IMR-90 (cell line): Measurements from ENCODE around the gene HYI. TPM values are rescaled to one million over a fixed set of nuclear protein-coding genes. Genes with fewer than 3 reads are reported as not detected.

Experiments
- ATAC-seq: fragments of 200-7000 bp; cut with Tn5 transposase; 2 replicates; pipeline ENCODE4 v1.9.1; 2020; ENCODE audit warnings: low read depth, mild to moderate bottlenecking, moderate library complexity
- BruUV-seq: library from RNA; stranded (reverse); fragments of 400-500 nt; replicated peaks from 2 replicates; lab custom pipeline; 2021; lab: Mats Ljungman, UMichigan
- CTCF ChIA-PET: fragments of 300-600 bp; formaldehyde crosslinking; extraction: SDS; loops from one replicate; lab custom pipeline; 2021; ENCODE audit warnings: antibody characterized with exemption; lab: Yijun Ruan, JAX
- POLR2A ChIA-PET: fragments of 300-600 bp; sonication (Branson Sonifier 250); formaldehyde crosslinking; loops from one replicate; lab custom pipeline; 2022; ENCODE audit warnings: antibody characterized with exemption; ENCODE audit not compliant: unreplicated experiment; lab: Charles Lee
- DNase-seq: peaks from one replicate; pipeline ENCODE4 v3.0.0; 2013
- H2AFZ ChIP-seq: replicated peaks from 2 replicates; pipeline ENCODE3; 2013; ENCODE audit warnings: low read length, mild to moderate bottlenecking; ENCODE audit not compliant: poor library complexity
- H2AK5ac ChIP-seq: 2 replicates; pipeline ENCODE4 v1.6.1; 2013; ENCODE audit warnings: low read depth, low read length, inconsistent platforms
- H2AK9ac ChIP-seq: replicated peaks from 2 replicates; pipeline ENCODE3; 2013; ENCODE audit warnings: mild to moderate bottlenecking, low read depth, low read length, moderate library complexity; ENCODE audit not compliant: poor library complexity
- H2BK120ac ChIP-seq: 2 replicates; pipeline ENCODE4 v1.6.1; 2013; ENCODE audit warnings: low read depth, low read length, inconsistent platforms
- H2BK15ac ChIP-seq: 3 replicates; pipeline ENCODE4 v1.6.1; 2013; ENCODE audit warnings: low read depth, low read length, inconsistent platforms
- H2BK20ac ChIP-seq: 2 replicates; pipeline ENCODE4 v1.6.1; 2013; ENCODE audit warnings: low read depth, mild to moderate bottlenecking, inconsistent platforms, low read length, moderate library complexity
- H2BK5ac ChIP-seq: 2 replicates; pipeline ENCODE4 v1.6.1; 2013; ENCODE audit warnings: mild to moderate bottlenecking, low read depth, low read length, inconsistent platforms; ENCODE audit not compliant: poor library complexity, severe bottlenecking
- H3K14ac ChIP-seq: replicated peaks from 2 replicates; pipeline ENCODE4 v1.6.1; 2013; ENCODE audit warnings: low read depth, low read length, inconsistent platforms
- H3K18ac ChIP-seq: 2 replicates; pipeline ENCODE4 v1.6.1; 2013; ENCODE audit warnings: low read depth, low read length, control low read depth
- H3K23ac ChIP-seq: 2 replicates; pipeline ENCODE4 v1.6.1; 2013; ENCODE audit warnings: low read depth, low read length, inconsistent platforms
- H3K27ac ChIP-seq: 2 replicates; pipeline ENCODE4 v1.5.1; 2013; ENCODE audit warnings: mild to moderate bottlenecking, control low read depth, low read length; ENCODE audit not compliant: insufficient read depth
- H3K27me3 ChIP-seq: 2 replicates; pipeline ENCODE4 v1.6.1; 2013; ENCODE audit warnings: low read length; ENCODE audit not compliant: control insufficient read depth, insufficient read depth
- H3K36me3 ChIP-seq: 2 replicates; pipeline ENCODE4 v1.6.1; 2013; ENCODE audit warnings: low read length, mixed read lengths; ENCODE audit not compliant: control insufficient read depth, insufficient read depth
- H3K4ac ChIP-seq: 2 replicates; pipeline ENCODE4 v1.6.1; 2013; ENCODE audit warnings: low read depth, low read length, inconsistent platforms
- H3K4me1 ChIP-seq: 2 replicates; pipeline ENCODE4 v1.6.1; 2013; ENCODE audit warnings: low read length, mixed read lengths; ENCODE audit not compliant: control insufficient read depth, insufficient read depth
- H3K4me2 ChIP-seq: 2 replicates; pipeline ENCODE4 v1.6.1; 2013; ENCODE audit warnings: low read depth, mild to moderate bottlenecking, control low read depth, low read length, moderate library complexity
- H3K4me3 ChIP-seq: 2 replicates; pipeline ENCODE4 v1.5.1; 2013; ENCODE audit warnings: low read depth, mild to moderate bottlenecking, control low read depth, low read length, moderate library complexity; ENCODE audit not compliant: insufficient read depth
- H3K56ac ChIP-seq: 2 replicates; pipeline ENCODE4 v1.6.1; 2013; ENCODE audit warnings: low read length, inconsistent platforms; ENCODE audit not compliant: insufficient read depth; ENCODE audit errors: extremely low read depth
- H3K79me1 ChIP-seq, 2 experiments: 2 replicates each; pipeline ENCODE4 v1.6.1; 2013; ENCODE audit warnings: low read length in 2 of 2, inconsistent platforms in 1 of 2, low read depth in 1 of 2
- H3K9ac ChIP-seq: 2 replicates; pipeline ENCODE4 v1.6.1; 2013; ENCODE audit warnings: low read depth, low read length, control low read depth
- H3K9me1 ChIP-seq: 2 replicates; pipeline ENCODE4 v1.6.1; 2013; ENCODE audit warnings: low read length, inconsistent platforms; ENCODE audit not compliant: insufficient read depth
- H3K9me3 ChIP-seq: 2 replicates; pipeline ENCODE4 v1.6.1; 2013; ENCODE audit warnings: low read length; ENCODE audit not compliant: control insufficient read depth, insufficient read depth
- H4K20me1 ChIP-seq: 2 replicates; pipeline ENCODE4 v1.6.1; 2013; ENCODE audit warnings: low read length, inconsistent platforms; ENCODE audit not compliant: insufficient read depth
- H4K5ac ChIP-seq: 2 replicates; pipeline ENCODE4 v1.6.1; 2013; ENCODE audit warnings: mild to moderate bottlenecking, low read depth, low read length, control low read depth
- H4K8ac ChIP-seq, 2 experiments: 2 replicates each; pipeline ENCODE4 v1.6.1; 2013; ENCODE audit warnings: low read depth in 2 of 2, low read length in 2 of 2, control low read depth in 1 of 2, inconsistent platforms in 1 of 2
- H4K91ac ChIP-seq: 2 replicates; pipeline ENCODE4 v1.6.1; 2013; ENCODE audit warnings: low read depth, low read length, inconsistent platforms; ENCODE audit not compliant: insufficient read depth
- CEBPB ChIP-seq: IDR thresholded peaks from 2 replicates; pipeline ENCODE4 v1.6.1; 2012; ENCODE audit warnings: low read depth, low read length, improper control_type of control experiment
- CHD1 ChIP-seq: IDR thresholded peaks from 2 replicates; pipeline ENCODE4 v1.6.1; 2012; ENCODE audit warnings: low read depth, low read length, improper control_type of control experiment
- MAFK ChIP-seq: IDR thresholded peaks from 2 replicates; pipeline ENCODE4 v1.6.1; 2012; ENCODE audit warnings: low read depth, low read length, improper control_type of control experiment
- MAZ ChIP-seq: IDR thresholded peaks from 2 replicates; pipeline ENCODE4 v1.6.1; 2012; ENCODE audit warnings: low read depth, mild to moderate bottlenecking, low read length, improper control_type of control experiment, moderate library complexity, borderline replicate concordance
- NFE2L2 ChIP-seq: fragments of 150-350 bp; IDR thresholded peaks from 2 replicates; pipeline ENCODE4 v1.6.1; 2016; ENCODE audit warnings: low read depth, mild to moderate bottlenecking, low read length
- RAD21 ChIP-seq: IDR thresholded peaks from 2 replicates; pipeline ENCODE4 v1.6.1; 2012; ENCODE audit warnings: low read length, improper control_type of control experiment
- SMC3 ChIP-seq: fragments of 150-350 bp; IDR thresholded peaks from 2 replicates; pipeline ENCODE4 v1.6.1; 2016; ENCODE audit warnings: low read depth, mild to moderate bottlenecking, antibody characterized with exemption, low read length, moderate library complexity
- WGBS, 2 experiments: methylation state at CpG; one replicate each; pipeline versions ENCODE4 v1.1.5 to v1.1.7; 2013; ENCODE audit warnings: missing lambda C conversion rate in 2 of 2; ENCODE audit not compliant: insufficient read length in 1 of 2; ENCODE audit errors: extremely low coverage in 2 of 2; 5-methylcytosine and 5-hydroxymethylcytosine counted together
- dilution Hi-C: fragments of 300-500 bp; cut with HindIII; formaldehyde crosslinking; loops from one replicate; pipeline ENCODE4 v1.14.3; 2018; ENCODE audit warnings: low sequenced_read_pairs; ENCODE audit not compliant: unreplicated experiment
- in situ Hi-C: fragments of 300-500 bp; cut with MboI; formaldehyde crosslinking; loops from 3 replicates; pipeline ENCODE4 v1.14.3; 2019; ENCODE audit warnings: low sequenced_read_pairs, inconsistent platforms, mixed read lengths
- intact Hi-C: fragments of 100-400 bp; cut with micrococcal nuclease; formaldehyde crosslinking; loops from 2 replicates; pipeline ENCODE4 v1.10.0; 2022
- polyA plus RNA-seq, 3 experiments: library from polyadenylated mRNA; depleted of rRNA; stranded (reverse); fragments of >200 nt; gene quantifications; 2 replicates each; pipeline ENCODE4 v1.2.3, GENCODE V29; 2012; ENCODE audit warnings: low replicate concordance in 1 of 3
- total RNA-seq: library from RNA; depleted of rRNA; stranded (reverse); fragments of >200 nt; gene quantifications from 2 replicates; pipeline ENCODE4 v1.2.3, GENCODE V29; 2012
- TF ChIP-seq, protein P1 (sequence below): conservative IDR thresholded peaks from 2 replicates; pipeline ENCODE4 v1.5.1; 2012; ENCODE audit warnings: mild to moderate bottlenecking, low read depth, low read length, improper control_type of control experiment
- TF ChIP-seq, protein P2 (sequence below): fragments of 150-350 bp; IDR thresholded peaks from 2 replicates; pipeline ENCODE4 v1.6.1; 2017; ENCODE audit warnings: mild to moderate bottlenecking, antibody characterized with exemption, low read length, low read depth

The HYI gene
- total and polyA plus RNA-seq, 2 of the 4 experiments (the other 2 are of a cell fraction): 21.5 to 53.7 TPM

DNA sequence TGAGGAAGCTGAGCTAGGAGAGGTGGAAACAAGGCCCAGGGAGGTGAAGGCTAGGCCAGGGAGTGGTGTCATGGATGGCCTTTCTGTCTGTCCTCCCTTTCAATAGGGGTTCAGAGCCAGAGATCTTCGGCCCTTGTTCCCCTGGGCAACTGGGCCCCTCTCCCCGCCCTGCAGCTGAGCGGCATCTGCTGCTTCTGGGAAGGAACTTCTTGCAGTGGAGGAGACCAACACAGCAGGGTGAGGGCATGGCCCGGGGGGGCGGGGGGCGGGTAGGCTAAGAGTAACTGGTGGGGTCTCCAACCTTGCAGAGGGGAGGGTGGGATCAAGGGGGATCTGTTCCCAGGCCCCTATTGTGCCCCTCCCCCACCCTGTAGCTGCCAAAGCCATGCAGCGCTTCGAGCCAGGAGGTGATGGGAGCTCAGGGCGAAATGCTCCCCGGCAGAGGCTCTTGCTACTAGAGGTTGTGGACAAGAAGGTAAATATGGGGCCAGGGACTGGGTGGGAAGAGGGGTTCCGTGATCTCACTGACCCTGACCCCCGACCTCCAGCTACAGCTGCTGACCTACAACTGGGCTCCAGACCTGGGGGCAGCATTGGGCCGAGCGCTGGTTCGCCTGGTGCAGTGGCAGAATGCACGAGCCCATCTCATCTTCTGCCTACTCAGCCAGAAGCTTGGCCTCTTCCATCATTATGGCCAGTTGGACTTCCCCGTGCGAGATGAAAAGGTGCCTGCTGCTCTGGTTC is 11.7 kb downstream of the HYI start:
- H3K14ac ChIP-seq: no peak overlapping the region
- H4K91ac ChIP-seq: no peak overlapping the region
- BruUV-seq: no TSS peak
- no peak overlapping the region for H3K4ac ChIP-seq
- DNase-seq (no peak), ATAC-seq (no peak)
- no peak overlapping the region for H4K8ac ChIP-seq
- no peak overlapping the region for H3K27ac ChIP-seq
- H3K9me3 ChIP-seq: no peaks in the 10 kb centered on the region
- H3K23ac ChIP-seq: no peak overlapping the region
- no peak overlapping the region for H2AFZ ChIP-seq
- H3K4me2 ChIP-seq: no peak overlapping the region
- no peak overlapping the region for H2BK20ac ChIP-seq
- CTCF ChIA-PET: no interaction called here
- H3K9me1 ChIP-seq: peaks cover 33% of the 10 kb centered on the region
- dilution Hi-C loops: no loop called here
- H2BK5ac ChIP-seq: no peak overlapping the region
- intact Hi-C loops: no loop called here
- no peak overlapping the region for H3K56ac ChIP-seq
- H2BK120ac ChIP-seq: no peak overlapping the region
- in situ Hi-C loops: no loop called here
- no peaks in the 10 kb centered on the region for H3K27me3 ChIP-seq
- no peak overlapping the region for H3K9ac ChIP-seq
- no peak overlapping the region for H2BK15ac ChIP-seq
- POLR2A ChIA-PET: no interaction called here
- no peak overlapping the region for H3K18ac ChIP-seq
- no CpG with 5 or more reads among the region's 18 CpGs for WGBS, 2 experiments
- H2AK9ac ChIP-seq: no peak overlapping the region
- peaks cover 4% of the 10 kb centered on the region; the same call in 1 of the 2 replicates for H3K4me1 ChIP-seq
- H3K4me3 ChIP-seq: no peak overlapping the region
- no peak for TF ChIP-seq CHD1
- TF ChIP-seq NFE2L2: no peak
- no peak for TF ChIP-seq MAZ
- TF ChIP-seq MAFK: no peak
- no peak for TF ChIP-seq SMC3
- TF ChIP-seq, protein P1, sequence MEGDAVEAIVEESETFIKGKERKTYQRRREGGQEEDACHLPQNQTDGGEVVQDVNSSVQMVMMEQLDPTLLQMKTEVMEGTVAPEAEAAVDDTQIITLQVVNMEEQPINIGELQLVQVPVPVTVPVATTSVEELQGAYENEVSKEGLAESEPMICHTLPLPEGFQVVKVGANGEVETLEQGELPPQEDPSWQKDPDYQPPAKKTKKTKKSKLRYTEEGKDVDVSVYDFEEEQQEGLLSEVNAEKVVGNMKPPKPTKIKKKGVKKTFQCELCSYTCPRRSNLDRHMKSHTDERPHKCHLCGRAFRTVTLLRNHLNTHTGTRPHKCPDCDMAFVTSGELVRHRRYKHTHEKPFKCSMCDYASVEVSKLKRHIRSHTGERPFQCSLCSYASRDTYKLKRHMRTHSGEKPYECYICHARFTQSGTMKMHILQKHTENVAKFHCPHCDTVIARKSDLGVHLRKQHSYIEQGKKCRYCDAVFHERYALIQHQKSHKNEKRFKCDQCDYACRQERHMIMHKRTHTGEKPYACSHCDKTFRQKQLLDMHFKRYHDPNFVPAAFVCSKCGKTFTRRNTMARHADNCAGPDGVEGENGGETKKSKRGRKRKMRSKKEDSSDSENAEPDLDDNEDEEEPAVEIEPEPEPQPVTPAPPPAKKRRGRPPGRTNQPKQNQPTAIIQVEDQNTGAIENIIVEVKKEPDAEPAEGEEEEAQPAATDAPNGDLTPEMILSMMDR: no peak
- TF ChIP-seq CEBPB: no peak
- TF ChIP-seq, protein P2, sequence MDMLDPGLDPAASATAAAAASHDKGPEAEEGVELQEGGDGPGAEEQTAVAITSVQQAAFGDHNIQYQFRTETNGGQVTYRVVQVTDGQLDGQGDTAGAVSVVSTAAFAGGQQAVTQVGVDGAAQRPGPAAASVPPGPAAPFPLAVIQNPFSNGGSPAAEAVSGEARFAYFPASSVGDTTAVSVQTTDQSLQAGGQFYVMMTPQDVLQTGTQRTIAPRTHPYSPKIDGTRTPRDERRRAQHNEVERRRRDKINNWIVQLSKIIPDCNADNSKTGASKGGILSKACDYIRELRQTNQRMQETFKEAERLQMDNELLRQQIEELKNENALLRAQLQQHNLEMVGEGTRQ: no peak
- TF ChIP-seq RAD21: no peak
- no peak overlapping the region for H4K5ac ChIP-seq
- no peaks in the 10 kb centered on the region; the same call in 1 of the 2 replicates for H4K20me1 ChIP-seq
- H2AK5ac ChIP-seq: no peak overlapping the region
- peaks cover 87% of the 10 kb centered on the region for H3K36me3 ChIP-seq
- H3K79me1 ChIP-seq: peaks cover 0 to 15% of the 10 kb centered on the region in 2 experiments; a peak in 2 of 4 replicates
